H1 (cell line): ENCODE data around the gene MXRA7.

Experiments
- CTCF ChIP-seq, 3 experiments: IDR thresholded peaks; 1 replicate in 2 of 3; 2 replicates in 1 of 3; pipeline versions ENCODE4 v1.5.1 to v1.6.1; 2011; ENCODE audit warnings: low read length in 3 of 3, mild to moderate bottlenecking in 3 of 3, inconsistent platforms in 2 of 3, low read depth in 1 of 3, moderate library complexity in 1 of 3; ENCODE audit not compliant: insufficient read depth in 1 of 3; ENCODE audit errors: control extremely low read depth in 1 of 3
- EP300 ChIP-seq, 2 experiments: IDR thresholded peaks; 1 replicate in 1 of 2; 2 replicates in 1 of 2; pipeline ENCODE4 v1.6.1; 2011 to 2012; ENCODE audit warnings: low read depth in 2 of 2, low read length in 2 of 2, mild to moderate bottlenecking in 2 of 2, borderline replicate concordance in 1 of 2, inconsistent platforms in 1 of 2, moderate library complexity in 1 of 2

GRCh38 chr17:76676629-76677028 lies 34.1 kb downstream of the MXRA7 start:
- TF ChIP-seq CTCF (IDR thresholded peaks at IDR 0.05; ENCODE audit: control extremely low read depth in 1 of 3, insufficient read depth in 1 of 3, low read depth in 1 of 3, low read length in 3 of 3) (no peak), EP300 (IDR thresholded peaks at IDR 0.05; ENCODE audit: borderline replicate concordance in 1 of 2, low read depth in 2 of 2, low read length in 2 of 2) (no peak)
